LNCAP (cell line): Measurements from ENCODE around the gene MBLAC2.

Experiments used
- CTCF ChIP-seq: fragments of 450-650 bp; IDR thresholded peaks from 2 replicates; pipeline ENCODE4 v1.5.1; 2017; ENCODE audit warnings: mild to moderate bottlenecking

The MBLAC2 gene

GRCh38 chr5:90503596-90503995 is 29.0 kb upstream of the MBLAC2 start:
- no peak for TF ChIP-seq CTCF

- no peak for TF ChIP-seq CTCF
Measured at GRCh38 chr5:90495146-90495545, 20.6 kb upstream of the MBLAC2 start.

DNA sequence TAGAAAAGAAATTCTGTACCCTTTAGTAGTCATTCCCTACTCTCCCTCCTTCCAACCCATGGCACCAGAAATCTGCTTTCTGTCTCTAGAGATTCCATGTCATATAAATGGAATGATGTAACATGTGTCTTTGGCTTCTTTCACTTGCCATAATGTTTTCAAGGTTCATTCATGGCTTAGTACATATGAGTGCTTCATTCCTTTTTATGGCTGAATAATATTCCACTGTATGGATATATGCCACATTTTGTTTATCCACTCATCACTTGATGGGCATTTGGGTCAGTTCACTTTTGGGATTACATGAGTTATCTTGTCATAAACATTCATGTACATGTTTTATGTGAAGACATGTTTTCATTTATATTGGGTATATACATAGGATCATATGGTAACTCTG is 19.5 kb upstream of the MBLAC2 start:
- TF ChIP-seq CTCF: no peak

GRCh38 chr5:90488791-90489190 is 14.2 kb upstream of the MBLAC2 start:
- no peak for TF ChIP-seq CTCF

- TF ChIP-seq CTCF: no peak
Measured at GRCh38 chr5:90484540-90484939, 10.0 kb upstream of the MBLAC2 start.

GRCh38 chr5:90483206-90483605 is 8.6 kb upstream of the MBLAC2 start:
- no peak for TF ChIP-seq CTCF

DNA sequence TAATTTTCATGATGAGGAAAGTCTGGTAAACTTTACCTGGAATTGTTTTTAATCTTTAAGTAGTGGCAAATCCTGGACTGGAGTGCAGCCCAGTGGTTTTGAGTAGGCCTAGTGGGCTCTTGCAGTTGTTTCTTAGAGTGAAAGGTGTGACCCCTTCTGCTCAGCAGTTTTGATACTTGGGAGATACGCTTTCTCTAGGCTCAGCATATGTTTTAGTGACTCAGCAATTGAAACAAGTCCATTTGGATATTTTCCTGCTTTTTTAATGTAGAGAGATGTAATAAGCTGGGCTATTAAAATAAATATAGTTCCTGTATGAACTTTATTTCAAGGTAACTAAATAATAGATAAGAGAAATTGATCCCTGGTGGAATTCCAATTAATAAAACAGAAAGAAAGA is 6.1 kb upstream of the MBLAC2 start:
- no peak for TF ChIP-seq CTCF

GRCh38 chr5:90479611-90480385 is 5.2 kb upstream of the MBLAC2 start:
- TF ChIP-seq CTCF: no peak
